GM21619 (cell line): ENCODE results near the gene GIPC2.
"Not testable (repeated sequence)": the region's sequence is repeated elsewhere in the genome, so short reads cannot be mapped to it uniquely, and the experiment has no call there.

ENCODE experiments used
- ATAC-seq: cut with Tn5 transposase; IDR thresholded peaks from one replicate; pipeline ENCODE4 v1.9.1; 2021; ENCODE audit not compliant: unreplicated experiment

GIPC2 gene

GRCh38 chr1:78094639-78095038, 48.9 kb downstream of the GIPC2 start:
- no peak for ATAC-seq

DNA sequence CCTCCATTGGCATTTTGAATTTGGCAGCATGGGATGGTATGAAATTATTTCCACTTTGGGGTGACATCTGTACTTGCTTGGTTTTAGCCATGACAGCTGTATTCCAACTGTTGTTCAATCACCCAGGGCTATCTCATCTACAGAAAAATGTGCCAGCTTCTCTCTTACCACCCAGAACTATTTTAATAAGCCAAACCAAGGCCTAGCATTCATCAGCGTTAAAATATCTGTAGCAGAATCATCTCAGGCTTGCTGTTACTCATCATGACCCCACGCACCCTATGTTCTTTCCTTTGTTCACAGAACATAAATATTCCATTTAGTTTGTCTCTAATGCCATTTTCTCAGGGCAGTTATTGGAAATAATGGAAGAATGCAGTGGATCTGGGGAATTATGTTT, 49.8 kb downstream of the GIPC2 start:
- no peak for ATAC-seq

DNA sequence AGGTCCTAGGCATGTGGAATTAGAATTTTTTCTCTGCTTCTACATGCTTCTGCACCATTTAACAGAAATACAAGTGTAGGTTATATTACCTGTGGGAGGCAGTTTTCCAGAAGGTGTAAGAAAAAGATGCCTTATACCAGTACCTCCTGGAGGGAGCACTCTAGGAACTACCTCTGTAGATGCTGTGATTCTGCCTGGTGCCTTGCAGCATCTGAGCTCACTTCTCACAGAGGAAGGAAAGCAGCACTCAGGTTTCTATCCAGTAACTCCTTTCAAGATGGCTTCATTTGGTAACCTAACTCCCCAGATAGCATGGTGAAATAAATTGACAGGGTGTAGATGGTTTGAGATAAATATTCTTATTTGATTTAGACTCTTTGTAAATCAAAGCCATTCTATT, 50.3 kb downstream of the GIPC2 start:
- no peak for ATAC-seq

DNA sequence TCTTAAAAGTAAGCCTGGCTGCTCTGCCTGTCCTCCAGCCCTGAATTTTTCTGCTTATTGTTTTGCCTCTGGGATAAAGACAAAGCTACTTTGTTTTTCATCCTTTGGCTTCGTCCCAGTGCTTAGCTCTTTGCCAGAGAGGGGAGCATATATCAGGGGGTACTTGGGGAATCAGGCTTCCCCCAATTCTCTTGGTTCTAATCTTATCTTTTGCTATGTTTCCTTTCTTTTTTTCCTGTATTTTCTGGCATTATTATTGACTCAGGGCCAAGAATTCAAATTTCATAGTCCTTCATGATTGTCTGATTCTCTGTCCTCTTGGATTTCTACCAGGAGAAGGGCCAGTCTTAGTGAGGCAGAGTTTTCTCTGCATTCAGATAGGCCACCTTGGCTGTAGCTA, 51.2 kb downstream of the GIPC2 start:
- no peak for ATAC-seq

DNA sequence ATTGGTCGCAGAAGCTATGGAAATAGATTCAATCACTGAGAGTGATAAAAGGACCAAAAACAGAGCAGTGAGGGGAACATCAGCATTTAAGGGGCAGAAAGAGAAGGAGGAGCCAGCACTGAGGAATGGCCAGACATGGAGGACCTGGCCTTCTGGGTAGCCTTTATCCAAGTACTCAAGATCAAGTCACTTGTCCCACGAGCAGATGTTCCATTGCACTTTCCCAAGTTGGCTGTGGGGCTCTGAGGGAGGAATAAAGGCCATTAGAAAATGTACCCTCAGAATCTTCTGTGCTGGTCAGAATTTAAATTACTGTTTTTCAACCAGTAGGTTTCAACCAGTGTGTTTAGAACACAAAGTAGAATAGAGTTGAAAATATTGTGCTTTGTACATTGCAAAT, 55.3 kb downstream of the GIPC2 start:
- ATAC-seq, result no peak

GRCh38 chr1:78101514-78101913, 55.7 kb downstream of the GIPC2 start:
- no peak for ATAC-seq

- no peak for ATAC-seq
Observed at GRCh38 chr1:78102082-78102481, 56.3 kb downstream of the GIPC2 start.

DNA sequence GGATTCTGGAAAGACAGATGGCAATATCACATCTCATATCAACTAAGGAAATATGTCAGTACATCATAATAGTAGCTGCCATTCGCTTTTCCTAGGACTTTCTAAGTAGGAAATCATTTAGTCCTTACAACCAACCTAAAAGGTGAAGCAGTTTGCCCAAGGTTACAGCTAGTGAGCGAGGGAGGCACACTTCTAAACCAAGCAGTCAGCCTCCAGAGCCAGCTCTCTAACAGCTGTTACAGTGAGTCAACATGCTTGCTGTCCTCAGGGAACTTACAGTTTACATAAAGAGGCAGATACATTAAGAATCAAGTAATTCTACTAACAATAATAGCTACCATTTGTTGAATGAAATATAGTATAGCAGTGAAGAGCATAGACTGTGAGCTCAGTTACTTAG, 57.1 kb downstream of the GIPC2 start:
- ATAC-seq, result no peak

- ATAC-seq, result no peak
Observed at GRCh38 chr1:78104322-78104721, 58.6 kb downstream of the GIPC2 start.

GRCh38 chr1:78109659-78110058, 63.9 kb downstream of the GIPC2 start:
- not testable (repeated sequence) for ATAC-seq

- ATAC-seq, result no peak
Observed at GRCh38 chr1:78113156-78113916, 67.6 kb downstream of the GIPC2 start.

DNA sequence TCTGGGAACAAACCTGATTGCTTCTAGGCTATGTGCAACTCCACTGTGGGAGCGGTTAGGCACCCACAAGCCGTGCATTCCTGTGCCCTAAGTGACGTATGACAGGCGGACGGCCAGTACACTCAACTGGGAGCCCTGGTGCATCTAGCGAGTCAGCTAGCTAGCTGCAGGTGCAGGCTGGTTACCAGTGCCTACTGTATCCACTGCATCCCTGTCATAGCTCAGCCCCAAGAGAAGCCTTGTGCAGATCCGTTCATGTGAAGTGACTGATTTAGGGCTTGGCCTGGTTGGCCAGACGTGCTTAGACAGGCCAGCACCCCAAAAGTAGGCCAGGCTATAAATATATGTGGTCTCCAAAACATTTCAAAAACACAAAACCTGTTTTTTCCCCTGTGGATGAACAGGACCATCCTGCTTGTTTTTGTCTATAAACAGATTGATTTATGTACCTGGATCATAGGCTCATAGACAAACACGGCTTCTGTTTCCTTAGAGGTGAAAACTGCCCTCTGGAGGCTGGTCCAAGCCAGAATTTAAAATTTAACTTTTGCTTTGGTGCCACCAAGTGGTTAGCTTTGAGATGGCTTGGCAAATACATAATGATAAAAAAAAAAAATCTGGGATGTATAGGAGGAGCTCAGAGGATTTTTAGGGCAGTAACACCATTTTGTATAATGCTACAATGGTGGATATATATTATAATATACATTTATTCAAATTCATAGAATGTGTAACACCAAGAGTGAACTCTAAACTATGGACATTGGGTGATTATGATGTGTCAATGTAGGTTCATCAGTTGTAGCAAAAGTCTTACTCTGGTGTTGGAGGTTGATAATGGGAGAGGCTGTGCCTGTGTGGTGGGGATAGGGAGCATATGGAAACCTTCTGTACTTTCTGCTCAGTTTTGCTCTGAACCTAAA, 68.5 kb downstream of the GIPC2 start:
- ATAC-seq, result peak; percentile 90

GRCh38 chr1:78120485-78120884, 74.7 kb downstream of the GIPC2 start:
- not testable (repeated sequence) for ATAC-seq

DNA sequence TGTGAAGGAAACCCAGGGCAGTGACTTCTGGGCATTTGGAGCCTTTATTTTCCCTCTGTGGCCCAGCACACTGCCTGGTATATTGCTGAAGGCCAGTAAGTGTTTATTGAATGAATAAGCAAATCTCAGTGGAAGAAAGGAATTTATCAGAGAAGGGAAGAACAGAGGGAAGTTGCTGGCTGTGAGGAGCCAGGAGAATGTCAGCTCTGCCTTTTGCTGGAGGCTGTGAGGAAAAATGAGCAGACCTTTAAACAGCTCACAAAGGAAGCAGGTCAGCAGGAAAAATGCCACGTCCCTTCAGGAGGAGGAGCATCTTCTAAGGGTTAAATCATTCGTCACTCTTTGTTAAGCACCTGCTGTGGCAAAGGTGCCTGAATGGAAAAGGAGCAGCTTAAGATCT, 75.9 kb downstream of the GIPC2 start:
- no peak for ATAC-seq

GRCh38 chr1:78122389-78122788, 76.6 kb downstream of the GIPC2 start:
- ATAC-seq, result no peak

DNA sequence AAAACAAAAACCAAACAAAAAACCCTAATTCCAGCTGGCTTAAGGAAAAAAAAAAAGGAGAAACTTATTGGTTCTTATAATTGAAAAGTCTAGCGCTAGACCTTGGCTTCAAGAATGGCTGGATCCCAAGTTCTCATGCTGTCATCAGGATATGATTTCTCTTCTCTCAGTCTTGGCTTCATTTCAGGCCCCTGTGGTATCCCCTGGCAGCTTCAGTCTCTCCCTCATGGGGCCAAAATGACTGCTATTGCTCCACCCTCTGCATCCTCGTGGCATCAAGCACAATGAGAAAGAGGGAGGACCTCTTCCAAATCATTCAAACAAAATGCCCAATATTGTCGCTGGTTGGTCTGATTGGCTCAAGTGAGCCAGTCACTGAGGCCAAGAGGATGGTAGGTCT, 80.7 kb downstream of the GIPC2 start:
- no peak for ATAC-seq

DNA sequence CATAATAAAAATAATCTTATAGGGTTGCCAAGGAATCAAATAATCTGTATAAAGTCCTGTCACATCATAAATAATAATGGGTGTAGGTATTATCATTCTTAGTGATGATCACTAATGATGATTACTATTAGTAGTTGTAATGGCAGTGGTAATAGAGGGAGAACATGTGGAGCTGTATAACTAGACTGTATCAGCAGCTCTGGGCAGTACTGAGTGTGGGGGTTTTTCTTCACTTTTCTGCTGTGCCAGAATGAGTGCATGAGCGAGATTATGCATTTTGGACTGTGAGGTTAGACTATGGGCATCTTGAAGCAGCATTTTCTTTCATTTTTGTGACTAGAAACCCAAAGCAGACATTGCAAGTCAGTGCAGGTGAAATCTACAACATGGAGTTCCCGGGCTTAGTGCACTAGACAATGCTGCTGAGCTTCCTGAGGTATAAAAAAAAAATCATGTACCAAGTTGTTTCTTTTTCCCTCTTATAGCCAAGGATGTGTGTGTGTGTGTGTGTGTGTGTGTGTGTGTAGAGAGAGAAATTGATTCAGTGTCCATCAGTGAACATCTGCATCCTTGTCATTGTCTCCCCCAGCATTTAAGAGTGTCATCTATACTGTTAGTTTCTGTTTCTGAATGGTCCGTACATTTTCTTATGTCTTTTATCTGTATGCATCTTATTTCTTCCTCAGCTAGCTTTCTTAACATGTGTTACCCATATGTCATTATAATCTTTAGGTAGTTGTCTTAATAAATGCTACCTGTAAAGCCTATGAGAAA, 86.6 kb downstream of the GIPC2 start:
- no peak for ATAC-seq

GRCh38 chr1:78132948-78133322, 87.2 kb downstream of the GIPC2 start:
- no peak for ATAC-seq

DNA sequence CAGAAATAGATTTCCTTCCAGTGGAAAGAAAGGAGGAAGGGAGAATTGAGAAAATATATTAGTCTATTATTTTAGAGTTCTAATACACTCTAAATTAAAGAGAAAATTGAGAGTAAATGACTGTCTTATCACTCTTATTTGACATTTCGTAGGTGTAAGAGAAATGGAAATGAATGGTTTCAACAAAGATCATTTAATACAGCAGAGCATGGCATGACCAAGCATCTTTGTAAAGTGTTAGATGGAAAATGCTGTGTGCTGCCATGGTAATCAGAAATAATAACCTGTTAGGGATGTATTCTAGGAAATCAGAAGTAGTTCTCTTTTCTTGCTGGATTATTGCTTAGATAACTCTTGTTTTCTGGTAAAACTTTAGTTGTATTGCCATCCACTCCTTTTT, 90.9 kb downstream of the GIPC2 start:
- no peak for ATAC-seq

- no peak for ATAC-seq
Observed at GRCh38 chr1:78141531-78142231, 95.9 kb downstream of the GIPC2 start.

DNA sequence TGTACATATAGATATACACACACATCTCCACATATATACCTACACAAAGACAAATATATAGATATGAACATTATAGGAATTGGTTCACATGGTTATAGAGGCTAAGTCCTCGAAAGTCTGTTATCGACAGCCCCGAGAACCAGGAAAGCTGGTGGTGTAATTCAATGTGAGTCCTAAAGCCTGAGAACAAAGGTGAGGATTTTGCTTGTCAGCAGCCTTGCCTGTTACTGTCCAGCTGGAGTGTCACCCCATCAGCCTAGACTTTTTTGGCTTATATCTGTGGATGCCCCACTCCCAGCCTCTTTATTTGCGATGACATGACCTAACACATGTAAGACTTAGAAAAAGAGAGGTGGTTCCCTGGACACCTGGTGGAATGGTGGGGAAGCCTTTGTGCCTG, 97.0 kb downstream of the GIPC2 start:
- no peak for ATAC-seq
